Left renal cortex interstitium (tissue), 4 donors: ENCODE results near the gene EMILIN1. TPM values are rescaled to one million over a fixed set of nuclear protein-coding genes. Genes with fewer than 3 reads are reported as not detected.
"Not testable (repeated sequence)": the region's sequence is repeated elsewhere in the genome, so short reads cannot be mapped to it uniquely, and the experiment has no call there.

Experiments used
- DNase-seq, 4 donors: peaks; one replicate each; pipeline ENCODE4 v3.0.0-alpha.2; 2013; ENCODE audit warnings: low read depth in 4 of 4, low spot score in 2 of 4, missing footprints in 1 of 4
- polyA plus RNA-seq, 4 donors: library from polyadenylated mRNA; unstranded; fragments of 120-200 nt; gene quantifications; one replicate each; pipeline ENCODE4 v1.2.1, GENCODE V29; 2013; ENCODE audit not compliant: insufficient read length in 4 of 4

The EMILIN1 gene
- polyA plus RNA-seq, 4 donors, result 75.5 to 182 (median 99.1) TPM

- DNase-seq, result no peak
Observed at GRCh38 chr2:27118525-27119329, 40.3 kb downstream of the EMILIN1 start, which contains the start of gene CGREF1. Gene CGREF1, minus strand, starts transcription at chr2:27119128. Its CDS starts 14,762 bp downstream, at chr2:27104366.

GRCh38 chr2:27119330-27119670 lies 40.9 kb downstream of the EMILIN1 start:
- DNase-seq, result not testable (repeated sequence)

- DNase-seq, result no peak
Observed at GRCh38 chr2:27121906-27122305, 43.5 kb downstream of the EMILIN1 start.

- no peak for DNase-seq
Observed at GRCh38 chr2:27122791-27123190, 44.4 kb downstream of the EMILIN1 start.

GRCh38 chr2:27123302-27124150 lies 45.1 kb downstream of the EMILIN1 start, which contains the start of gene ABHD1:
Gene ABHD1, plus strand, starts transcription at chr2:27123815. Its CDS starts 134 bp downstream, at chr2:27123949.
- peak in 1 of 4 donors; percentile 24 for DNase-seq

GRCh38 chr2:27125104-27125503 lies 46.7 kb downstream of the EMILIN1 start:
- DNase-seq, result no peak

GRCh38 chr2:27126252-27126710 lies 47.9 kb downstream of the EMILIN1 start:
- no peak for DNase-seq

- DNase-seq, result no peak
Observed at GRCh38 chr2:27127883-27128667, 49.7 kb downstream of the EMILIN1 start.

GRCh38 chr2:27128668-27129571 lies 50.5 kb downstream of the EMILIN1 start:
- no peak for DNase-seq

- no peak for DNase-seq
Observed at GRCh38 chr2:27130396-27130795, 52.0 kb downstream of the EMILIN1 start.

GRCh38 chr2:27131429-27131828 lies 53.0 kb downstream of the EMILIN1 start:
- no peak for DNase-seq

GRCh38 chr2:27133195-27133875 lies 54.9 kb downstream of the EMILIN1 start:
- DNase-seq, result no peak

GRCh38 chr2:27133905-27134780 lies 55.7 kb downstream of the EMILIN1 start, which contains the start of gene PREB:
Gene PREB, minus strand, starts transcription at chr2:27134636. Its CDS starts 215 bp downstream, at chr2:27134421.
- DNase-seq, result peak; percentile 87 to 96 (median 92)

GRCh38 chr2:27134781-27135477 lies 56.5 kb downstream of the EMILIN1 start:
- no peak for DNase-seq

- no peak for DNase-seq
Observed at GRCh38 chr2:27135478-27135955, 57.1 kb downstream of the EMILIN1 start.
